HL-60 (cell line): ENCODE data around the gene RAET1G.
"Not testable (repeated sequence)": the region's sequence is repeated elsewhere in the genome, so short reads cannot be mapped to it uniquely, and the experiment has no call there.

ENCODE experiments used
- TF ChIP-seq, protein P1 (sequence below): IDR thresholded peaks from one replicate; pipeline ENCODE4 v1.5.1; 2011; ENCODE audit warnings: low read length, control low read depth, inconsistent platforms; ENCODE audit not compliant: insufficient read depth
- TF ChIP-seq, protein P2 (sequence below): IDR thresholded peaks from 2 replicates; pipeline ENCODE4 v1.6.1; 2012; ENCODE audit warnings: low read depth; ENCODE audit not compliant: insufficient replicate concordance

DNA sequence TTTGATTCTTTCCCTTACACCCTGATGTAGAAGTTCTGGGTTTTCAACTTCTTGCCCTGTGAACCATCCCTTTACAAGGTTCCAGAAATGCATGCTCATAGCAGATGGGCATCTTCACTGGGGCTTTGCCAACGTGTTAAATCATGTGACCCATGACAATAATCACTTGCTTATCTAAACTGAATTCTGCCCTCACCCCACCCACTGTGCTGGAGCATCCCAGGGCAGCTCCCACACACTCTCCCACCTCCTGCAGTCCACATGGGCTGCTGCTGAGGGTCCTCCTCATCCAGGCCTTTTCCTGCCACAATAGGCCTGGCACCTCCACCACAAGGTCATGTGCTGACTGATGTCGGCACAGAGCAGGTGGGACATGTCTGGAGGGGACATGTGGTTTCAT, 45.1 kb upstream of the RAET1G start:
- TF ChIP-seq, protein P1, sequence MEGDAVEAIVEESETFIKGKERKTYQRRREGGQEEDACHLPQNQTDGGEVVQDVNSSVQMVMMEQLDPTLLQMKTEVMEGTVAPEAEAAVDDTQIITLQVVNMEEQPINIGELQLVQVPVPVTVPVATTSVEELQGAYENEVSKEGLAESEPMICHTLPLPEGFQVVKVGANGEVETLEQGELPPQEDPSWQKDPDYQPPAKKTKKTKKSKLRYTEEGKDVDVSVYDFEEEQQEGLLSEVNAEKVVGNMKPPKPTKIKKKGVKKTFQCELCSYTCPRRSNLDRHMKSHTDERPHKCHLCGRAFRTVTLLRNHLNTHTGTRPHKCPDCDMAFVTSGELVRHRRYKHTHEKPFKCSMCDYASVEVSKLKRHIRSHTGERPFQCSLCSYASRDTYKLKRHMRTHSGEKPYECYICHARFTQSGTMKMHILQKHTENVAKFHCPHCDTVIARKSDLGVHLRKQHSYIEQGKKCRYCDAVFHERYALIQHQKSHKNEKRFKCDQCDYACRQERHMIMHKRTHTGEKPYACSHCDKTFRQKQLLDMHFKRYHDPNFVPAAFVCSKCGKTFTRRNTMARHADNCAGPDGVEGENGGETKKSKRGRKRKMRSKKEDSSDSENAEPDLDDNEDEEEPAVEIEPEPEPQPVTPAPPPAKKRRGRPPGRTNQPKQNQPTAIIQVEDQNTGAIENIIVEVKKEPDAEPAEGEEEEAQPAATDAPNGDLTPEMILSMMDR: not testable (repeated sequence)
- TF ChIP-seq, protein P2, sequence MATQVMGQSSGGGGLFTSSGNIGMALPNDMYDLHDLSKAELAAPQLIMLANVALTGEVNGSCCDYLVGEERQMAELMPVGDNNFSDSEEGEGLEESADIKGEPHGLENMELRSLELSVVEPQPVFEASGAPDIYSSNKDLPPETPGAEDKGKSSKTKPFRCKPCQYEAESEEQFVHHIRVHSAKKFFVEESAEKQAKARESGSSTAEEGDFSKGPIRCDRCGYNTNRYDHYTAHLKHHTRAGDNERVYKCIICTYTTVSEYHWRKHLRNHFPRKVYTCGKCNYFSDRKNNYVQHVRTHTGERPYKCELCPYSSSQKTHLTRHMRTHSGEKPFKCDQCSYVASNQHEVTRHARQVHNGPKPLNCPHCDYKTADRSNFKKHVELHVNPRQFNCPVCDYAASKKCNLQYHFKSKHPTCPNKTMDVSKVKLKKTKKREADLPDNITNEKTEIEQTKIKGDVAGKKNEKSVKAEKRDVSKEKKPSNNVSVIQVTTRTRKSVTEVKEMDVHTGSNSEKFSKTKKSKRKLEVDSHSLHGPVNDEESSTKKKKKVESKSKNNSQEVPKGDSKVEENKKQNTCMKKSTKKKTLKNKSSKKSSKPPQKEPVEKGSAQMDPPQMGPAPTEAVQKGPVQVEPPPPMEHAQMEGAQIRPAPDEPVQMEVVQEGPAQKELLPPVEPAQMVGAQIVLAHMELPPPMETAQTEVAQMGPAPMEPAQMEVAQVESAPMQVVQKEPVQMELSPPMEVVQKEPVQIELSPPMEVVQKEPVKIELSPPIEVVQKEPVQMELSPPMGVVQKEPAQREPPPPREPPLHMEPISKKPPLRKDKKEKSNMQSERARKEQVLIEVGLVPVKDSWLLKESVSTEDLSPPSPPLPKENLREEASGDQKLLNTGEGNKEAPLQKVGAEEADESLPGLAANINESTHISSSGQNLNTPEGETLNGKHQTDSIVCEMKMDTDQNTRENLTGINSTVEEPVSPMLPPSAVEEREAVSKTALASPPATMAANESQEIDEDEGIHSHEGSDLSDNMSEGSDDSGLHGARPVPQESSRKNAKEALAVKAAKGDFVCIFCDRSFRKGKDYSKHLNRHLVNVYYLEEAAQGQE: not testable (repeated sequence)
